HepG2 (cell line): ENCODE data around the gene ARHGEF40. TPM values are rescaled to one million over a fixed set of nuclear protein-coding genes. Genes with fewer than 3 reads are reported as not detected.
A peak's percentile ranks its signal among the peaks of the same experiment; 100 is the strongest.

ENCODE experiments used
- AFF4 ChIP-seq: sonication (generic); formaldehyde crosslinking; IDR thresholded peaks from 2 replicates; pipeline ENCODE4 v1.4.0; 2020; ENCODE audit warnings: missing genetic modification reagents
- ATF1 ChIP-seq: IDR thresholded peaks from 2 replicates; pipeline ENCODE4 v1.6.1; 2016; ENCODE audit warnings: mild to moderate bottlenecking, control low read depth
- CBX2 ChIP-seq, 2 experiments: fragments of 200-600 bp in 1 of 2; sonication (generic); formaldehyde crosslinking in 1 of 2; IDR thresholded peaks; 2 replicates each; pipeline versions ENCODE4 v1.7.0 to v1.8.1; 2018 to 2022; ENCODE audit warnings: low read depth in 2 of 2, low read length in 1 of 2, mild to moderate bottlenecking in 1 of 2, missing genetic modification reagents in 1 of 2
- ESRRA ChIP-seq: sonication (generic); formaldehyde crosslinking; IDR thresholded peaks from 2 replicates; pipeline ENCODE4 v1.5.1; 2020; ENCODE audit warnings: mild to moderate bottlenecking, low read depth, missing genetic modification reagents
- POLR2G ChIP-seq: fragments of 200-400 bp; formaldehyde crosslinking; IDR thresholded peaks from 2 replicates; pipeline ENCODE4 v1.6.1; 2018; ENCODE audit warnings: mild to moderate bottlenecking, low read depth, low read length, moderate library complexity
- RAD21 ChIP-seq: fragments of 450-650 bp; formaldehyde crosslinking; IDR thresholded peaks from 2 replicates; pipeline ENCODE4 v1.5.0; 2020; ENCODE audit warnings: mild to moderate bottlenecking
- RNF219 ChIP-seq: sonication (generic); formaldehyde crosslinking; IDR thresholded peaks from 2 replicates; pipeline ENCODE4 v1.5.0; 2020; ENCODE audit warnings: mild to moderate bottlenecking, missing genetic modification reagents
- RXRA ChIP-seq: sonication (generic); formaldehyde crosslinking; IDR thresholded peaks from 2 replicates; pipeline ENCODE4 v1.5.1; 2020; ENCODE audit warnings: missing genetic modification reagents
- SATB2 ChIP-seq: sonication (generic); formaldehyde crosslinking; IDR thresholded peaks from 2 replicates; pipeline ENCODE4 v1.5.0; 2020; ENCODE audit warnings: missing genetic modification reagents
- SRY ChIP-seq: sonication (generic); formaldehyde crosslinking; IDR thresholded peaks from 2 replicates; pipeline ENCODE4 v1.8.0; 2022; ENCODE audit warnings: mild to moderate bottlenecking, missing genetic modification reagents
- ZHX1 ChIP-seq: sonication (generic); formaldehyde crosslinking; IDR thresholded peaks from 2 replicates; pipeline ENCODE4 v1.8.1; 2022; ENCODE audit warnings: low read depth, mild to moderate bottlenecking, missing genetic modification reagents
- ZNF138 ChIP-seq: sonication (generic); formaldehyde crosslinking; IDR thresholded peaks from 2 replicates; pipeline ENCODE4 v1.5.0; 2020; ENCODE audit warnings: mild to moderate bottlenecking, low read depth, missing genetic modification reagents
- ZNF180 ChIP-seq: sonication (generic); formaldehyde crosslinking; IDR thresholded peaks from 2 replicates; pipeline ENCODE4 v1.4.0; 2020; ENCODE audit warnings: low read depth, missing genetic modification reagents, borderline replicate concordance
- ZNF333 ChIP-seq: sonication (generic); formaldehyde crosslinking; IDR thresholded peaks from 2 replicates; pipeline ENCODE4 v1.4.0; 2020; ENCODE audit warnings: mild to moderate bottlenecking, missing genetic modification reagents, borderline replicate concordance
- ZNF512B ChIP-seq: sonication (generic); formaldehyde crosslinking; IDR thresholded peaks from 2 replicates; pipeline ENCODE4 v1.5.1; 2020; ENCODE audit warnings: missing genetic modification reagents, mild to moderate bottlenecking, borderline replicate concordance
- ZNF572 ChIP-seq: sonication (generic); formaldehyde crosslinking; IDR thresholded peaks from 2 replicates; pipeline ENCODE4 v1.5.1; 2020; ENCODE audit warnings: mild to moderate bottlenecking, missing genetic modification reagents
- polyA plus RNA-seq, 8 experiments: library from polyadenylated mRNA; depleted of rRNA in 3 of 8; stranded (reverse) in 7 of 8; unstranded in 1 of 8; fragments of >200 nt; fragmentation: Illumina TruSeq in 4 of 8; extraction: Trizol in 4 of 8; gene quantifications; 2 replicates each; pipeline versions ENCODE4 v1.2.1 to v1.2.3, GENCODE V29; 2011 to 2016; ENCODE audit warnings: low read depth in 4 of 8, missing spikeins in 1 of 8, mixed read lengths in 1 of 8; ENCODE audit not compliant: insufficient read depth in 1 of 8
- total RNA-seq, 5 experiments: library from RNA; depleted of rRNA; stranded (reverse); fragments of >200 nt; fragmentation: Illumina TruSeq; extraction: Trizol; gene quantifications; 2 replicates each; pipeline ENCODE4 v1.2.3, GENCODE V29; 2016; ENCODE audit warnings: low read depth in 1 of 5

The ARHGEF40 gene
- total and polyA plus RNA-seq, 2 of the 13 experiments (the other 11 are each of a cell fraction or from before 2014, with no cell fraction given) = 28.1 to 78.1 TPM

- 0 out of 2 replicates have a peak, but pooled peaks have one; percentile 61 for TF ChIP-seq AFF4 (CRISPR knock-in tag)
- TF ChIP-seq SRY (CRISPR knock-in tag) = peak; percentile 72; the same call in 1 of the 2 replicates
- 0 out of 2 replicates have a peak, but pooled peaks have one; percentile 44 for TF ChIP-seq ZHX1 (CRISPR knock-in tag)
- peak; percentile 61; the same call in 1 of the 2 replicates for TF ChIP-seq ZNF138 (CRISPR knock-in tag)
- peak; percentile 58 for TF ChIP-seq RAD21 (CRISPR knock-in tag)
- TF ChIP-seq RNF219 = no peak
- no peak for TF ChIP-seq ESRRA (CRISPR knock-in tag)
- no peak for TF ChIP-seq CBX2 (IDR thresholded peaks at IDR 0.05; ENCODE audit: low read depth, low read length)
- TF ChIP-seq CBX2 (CRISPR knock-in tag; IDR thresholded peaks at IDR 0.05; ENCODE audit: low read depth) = no peak
- TF ChIP-seq RXRA = peak; percentile 60; the same call in 1 of the 2 replicates
- no peak for TF ChIP-seq ZNF180 (CRISPR knock-in tag)
- TF ChIP-seq SATB2 (CRISPR knock-in tag) = peak; percentile 87; the same call in 1 of the 2 replicates
- TF ChIP-seq POLR2G = peak; percentile 80
- no peak for TF ChIP-seq ATF1 (CRISPR knock-in tag)
- peak; percentile 94; the same call in 1 of the 2 replicates for TF ChIP-seq ZNF333 (CRISPR knock-in tag)
- TF ChIP-seq ZNF512B (CRISPR knock-in tag) = no peak
- no peak for TF ChIP-seq ZNF572 (CRISPR knock-in tag)
These were observed 45.3 kb upstream of the ARHGEF40 start, which contains the start of gene NDRG2 (continued) for GRCh38 chr14:21024585-21025370.
